Gastroesophageal sphincter (tissue), 3 donors: ENCODE data around the gene IFFO2.

Source experiments
- CTCF ChIP-seq, 4 experiments: fragments of 200-600 bp in 2 of 4; fragments of 450-650 bp in 2 of 4; sonication (generic) in 1 of 4; IDR thresholded peaks; one replicate each; pipeline ENCODE4 v1.5.1; 2017 to 2019; ENCODE audit warnings: antibody characterized with exemption in 4 of 4, mild to moderate bottlenecking in 2 of 4, moderate library complexity in 2 of 4
- EP300 ChIP-seq: sonication (generic); formaldehyde crosslinking; IDR thresholded peaks from one replicate; pipeline ENCODE4 v1.6.1; 2017; ENCODE audit warnings: antibody characterized with exemption, mild to moderate bottlenecking
- POLR2A ChIP-seq, 2 donors: fragments of 450-650 bp; IDR thresholded peaks; one replicate each; pipeline ENCODE4 v1.6.1; 2017; ENCODE audit warnings: antibody characterized with exemption in 2 of 2, mild to moderate bottlenecking in 2 of 2, moderate library complexity in 1 of 2
- POLR2AphosphoS5 ChIP-seq: sonication (generic); formaldehyde crosslinking; IDR thresholded peaks from one replicate; pipeline ENCODE4 v1.6.1; 2017; ENCODE audit warnings: antibody characterized with exemption

DNA sequence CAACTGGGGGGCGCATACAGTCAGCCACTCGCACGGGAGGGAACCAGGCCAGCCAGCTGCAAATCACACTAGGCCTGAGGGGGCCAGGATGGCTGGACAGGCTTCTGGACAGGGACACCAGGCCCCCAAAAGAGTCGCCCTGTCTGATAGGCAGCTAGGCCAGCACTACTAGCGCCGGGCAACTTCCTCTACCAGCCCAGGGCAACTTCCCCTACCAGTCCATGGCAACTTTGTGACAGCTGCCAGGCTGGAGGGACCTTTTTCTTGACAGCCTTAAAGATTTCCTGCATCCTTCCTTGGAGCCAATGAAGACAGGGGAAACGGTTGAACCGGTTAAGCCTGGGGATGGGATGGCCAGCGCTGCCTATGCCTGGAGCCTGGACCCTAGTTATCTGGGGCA, 5.1 kb downstream of the IFFO2 start:
- no peak for TF ChIP-seq CTCF (IDR thresholded peaks at IDR 0.05)
- TF ChIP-seq POLR2A (IDR thresholded peaks at IDR 0.05): no peak
- TF ChIP-seq POLR2AphosphoS5: no peak
- TF ChIP-seq EP300: no peak
